A673 (cell line): ENCODE measurements around the gene CDHR2. TPM values are rescaled to one million over a fixed set of nuclear protein-coding genes. Genes with fewer than 3 reads are reported as not detected.

Experiments
- BruUV-seq: library from RNA; stranded (reverse); fragments of 400-500 nt; replicated peaks from 2 replicates; lab custom pipeline; 2021; lab: Mats Ljungman, UMichigan
- CTCF ChIA-PET: fragments of 300-600 bp; sonication (Branson Sonifier 250); formaldehyde crosslinking; loops from one replicate; lab custom pipeline; 2022; ENCODE audit warnings: antibody characterized with exemption; lab: Charles Lee
- POLR2A ChIA-PET: fragments of 300-600 bp; sonication (Branson Sonifier 250); formaldehyde crosslinking; loops from one replicate; lab custom pipeline; 2022; ENCODE audit warnings: antibody characterized with exemption; ENCODE audit not compliant: low non-redundant PET; lab: Charles Lee
- DNase-seq: peaks from one replicate; pipeline ENCODE4 v3.0.0-alpha.2; 2015; ENCODE audit warnings: low spot score
- H3K27ac ChIP-seq: fragments of 200-600 bp; sonication (generic); 2 replicates; pipeline ENCODE4 v1.5.1; 2016; ENCODE audit warnings: mixed run types, low read depth, mild to moderate bottlenecking, mixed read lengths, antibody characterized with exemption, low read length; ENCODE audit not compliant: poor library complexity, severe bottlenecking
- H3K27me3 ChIP-seq: fragments of 200-600 bp; sonication (generic); replicated peaks from 2 replicates; pipeline ENCODE4 v1.6.1; 2017; ENCODE audit warnings: mixed run types, low read depth, mild to moderate bottlenecking, mixed read lengths, antibody characterized with exemption, low read length; ENCODE audit not compliant: insufficient read depth, poor library complexity
- H3K36me3 ChIP-seq: fragments of 200-600 bp; sonication (generic); 2 replicates; pipeline ENCODE4 v1.6.1; 2016; ENCODE audit warnings: mixed run types, mild to moderate bottlenecking, mixed read lengths, antibody characterized with exemption, low read length; ENCODE audit not compliant: insufficient read depth, poor library complexity, severe bottlenecking
- H3K4me1 ChIP-seq: fragments of 200-600 bp; sonication (generic); 2 replicates; pipeline ENCODE4 v1.6.1; 2017; ENCODE audit warnings: mixed run types, mild to moderate bottlenecking, mixed read lengths, antibody characterized with exemption, low read length; ENCODE audit not compliant: insufficient read depth, poor library complexity, severe bottlenecking
- H3K4me3 ChIP-seq: fragments of 200-600 bp; sonication (generic); 2 replicates; pipeline ENCODE4 v1.5.1; 2016; ENCODE audit warnings: low read depth, mixed run types, mild to moderate bottlenecking, mixed read lengths, low read length; ENCODE audit not compliant: poor library complexity, severe bottlenecking
- H3K9me3 ChIP-seq: fragments of 200-600 bp; sonication (generic); 2 replicates; pipeline ENCODE4 v1.6.1; 2016; ENCODE audit warnings: mixed run types, low read depth, mild to moderate bottlenecking, mixed read lengths, antibody characterized with exemption, low read length; ENCODE audit not compliant: poor library complexity, severe bottlenecking
- EZH2 ChIP-seq: fragments of 200-600 bp; sonication (generic); IDR thresholded peaks from 2 replicates; pipeline ENCODE4 v1.6.1; 2017; ENCODE audit warnings: borderline replicate concordance, low read depth, mild to moderate bottlenecking, mixed read lengths, antibody characterized with exemption, low read length; ENCODE audit not compliant: poor library complexity, severe bottlenecking
- intact Hi-C: fragments of 100-400 bp; cut with micrococcal nuclease; formaldehyde crosslinking; loops from one replicate; pipeline ENCODE4 v1.10.0; 2022; ENCODE audit not compliant: unreplicated experiment
- total RNA-seq: library from RNA; stranded (reverse); gene quantifications from 2 replicates; pipeline ENCODE4 v1.2.3, GENCODE V29; 2021
- TF ChIP-seq, protein P1 (sequence below): fragments of 300-800, 200-600 bp; sonication (generic); conservative IDR thresholded peaks from 2 replicates; pipeline ENCODE4 v1.5.1; 2017; ENCODE audit warnings: low read depth, mild to moderate bottlenecking, antibody characterized with exemption, low read length, moderate library complexity, mixed read lengths

Gene CDHR2
- total RNA-seq, 1 experiment from 2014 or later = not detected

DNA sequence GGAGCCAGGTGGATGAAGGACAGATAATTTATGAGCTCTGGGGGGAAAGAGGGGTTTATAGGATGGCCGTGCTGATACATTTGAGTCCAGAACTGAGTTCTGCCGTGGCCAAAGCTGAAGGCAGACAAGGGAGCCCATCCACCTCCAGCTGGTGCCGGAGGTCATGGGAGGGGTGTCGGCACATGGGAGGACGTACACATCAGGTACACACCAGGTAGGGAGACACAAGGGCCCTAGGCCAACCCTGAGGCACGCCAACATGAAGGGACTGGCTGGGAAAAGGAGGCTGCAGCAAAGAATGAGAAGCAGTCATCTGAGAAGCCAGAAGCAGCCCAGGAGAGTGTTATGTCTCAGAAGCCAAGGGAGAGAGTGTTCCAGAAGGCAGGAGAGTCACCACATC is 62.9 kb downstream of the CDHR2 start:
- no peak overlapping the region for H3K4me3 ChIP-seq
- TF ChIP-seq, protein P1, sequence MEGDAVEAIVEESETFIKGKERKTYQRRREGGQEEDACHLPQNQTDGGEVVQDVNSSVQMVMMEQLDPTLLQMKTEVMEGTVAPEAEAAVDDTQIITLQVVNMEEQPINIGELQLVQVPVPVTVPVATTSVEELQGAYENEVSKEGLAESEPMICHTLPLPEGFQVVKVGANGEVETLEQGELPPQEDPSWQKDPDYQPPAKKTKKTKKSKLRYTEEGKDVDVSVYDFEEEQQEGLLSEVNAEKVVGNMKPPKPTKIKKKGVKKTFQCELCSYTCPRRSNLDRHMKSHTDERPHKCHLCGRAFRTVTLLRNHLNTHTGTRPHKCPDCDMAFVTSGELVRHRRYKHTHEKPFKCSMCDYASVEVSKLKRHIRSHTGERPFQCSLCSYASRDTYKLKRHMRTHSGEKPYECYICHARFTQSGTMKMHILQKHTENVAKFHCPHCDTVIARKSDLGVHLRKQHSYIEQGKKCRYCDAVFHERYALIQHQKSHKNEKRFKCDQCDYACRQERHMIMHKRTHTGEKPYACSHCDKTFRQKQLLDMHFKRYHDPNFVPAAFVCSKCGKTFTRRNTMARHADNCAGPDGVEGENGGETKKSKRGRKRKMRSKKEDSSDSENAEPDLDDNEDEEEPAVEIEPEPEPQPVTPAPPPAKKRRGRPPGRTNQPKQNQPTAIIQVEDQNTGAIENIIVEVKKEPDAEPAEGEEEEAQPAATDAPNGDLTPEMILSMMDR = no peak
- TF ChIP-seq EZH2 = no peak
- H3K27me3 ChIP-seq = no peaks in the 10 kb centered on the region
- intact Hi-C loops = no loop called here
- H3K27ac ChIP-seq = no peak overlapping the region
- ChIA-PET POLR2A (no interaction called here), CTCF (no interaction called here)
- H3K36me3 ChIP-seq = no peaks in the 10 kb centered on the region
- no peak for DNase-seq
- H3K9me3 ChIP-seq = no peaks in the 10 kb centered on the region
- no TSS peak for BruUV-seq
- no peaks in the 10 kb centered on the region for H3K4me1 ChIP-seq

- no peak overlapping the region for H3K27ac ChIP-seq
- H3K4me3 ChIP-seq = no peak overlapping the region
- no peaks in the 10 kb centered on the region for H3K36me3 ChIP-seq
- POLR2A ChIA-PET = no interaction called here
- no peaks in the 10 kb centered on the region for H3K4me1 ChIP-seq
- H3K27me3 ChIP-seq = no peaks in the 10 kb centered on the region
- DNase-seq = no peak
- intact Hi-C loops = no loop called here
- BruUV-seq = no TSS peak
- TF ChIP-seq, protein P1 = no peak
- no peak for TF ChIP-seq EZH2
- no peaks in the 10 kb centered on the region for H3K9me3 ChIP-seq
- CTCF ChIA-PET = no interaction called here
Observed at GRCh38 chr5:176612855-176613254, 63.7 kb downstream of the CDHR2 start.

DNA sequence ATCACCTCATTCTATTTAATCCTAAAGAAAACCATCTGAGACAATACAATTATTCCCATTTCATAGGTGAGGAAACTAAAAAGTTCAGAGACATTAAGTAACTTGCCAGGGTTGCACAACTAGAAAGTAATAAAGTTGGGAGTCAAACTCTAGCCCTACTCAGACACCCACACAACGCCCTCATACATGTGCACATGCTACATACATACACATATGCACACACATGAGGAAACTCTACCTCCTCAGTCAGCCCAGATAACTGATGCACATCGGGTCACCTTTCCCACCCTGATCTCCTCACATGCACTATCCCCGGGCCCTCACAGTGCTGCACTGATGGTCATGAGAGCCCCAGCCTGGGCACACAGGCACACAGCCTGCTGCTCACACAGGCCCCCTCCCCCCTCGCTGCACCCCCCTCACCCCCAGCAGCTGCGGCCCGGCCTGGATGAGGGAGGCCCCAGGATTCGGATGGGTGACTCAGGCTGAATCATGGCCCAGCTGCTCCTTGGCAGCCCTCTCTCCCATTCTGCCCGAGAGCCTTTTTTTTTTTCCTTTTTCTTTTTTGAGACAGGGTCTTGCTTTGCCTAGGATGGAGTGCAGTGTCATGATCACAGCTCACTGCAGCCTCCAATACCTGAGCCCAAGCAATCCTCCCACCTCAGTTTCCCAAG is 65.8 kb downstream of the CDHR2 start:
- Histone ChIP-seq H3K4me3 (no peak overlapping the region), H3K36me3 (no peaks in the 10 kb centered on the region), H3K4me1 (peaks cover 4% of the 10 kb centered on the region), H3K27me3 (peaks cover 5% of the 10 kb centered on the region), H3K27ac (no peak overlapping the region), H3K9me3 (no peaks in the 10 kb centered on the region)
- intact Hi-C loops = loop anchor here (5.0 kb wide), 2 partner anchors 43 to 198 kb away; partner anchors contain the start of gene CLTB
- no peak for DNase-seq
- ChIA-PET CTCF (interaction anchor here (0.6 kb wide), 1 partner anchor 174 kb away, joined by 9 read pairs; no protein-coding TSS in a partner anchor), POLR2A (no interaction called here)
- BruUV-seq = no TSS peak
- TF ChIP-seq, protein P1 = no peak
